Stimulated activated CD8-positive, alpha-beta memory T cell treated with anti-CD3 and anti-CD28 coated beads, Interleukin-12 subunit alpha, Interleukin-12 subunit beta, amount 100 ng/mL, for 24 hours (primary cell): ENCODE data around the gene SHROOM3.
"Not testable (repeated sequence)": the region's sequence is repeated elsewhere in the genome, so short reads cannot be mapped to it uniquely, and the experiment has no call there.

Experiments used
- DNase-seq: peaks from one replicate; pipeline ENCODE4 v3.0.0-alpha.2; 2020; ENCODE audit errors: extremely low read depth

SHROOM3 gene

DNA sequence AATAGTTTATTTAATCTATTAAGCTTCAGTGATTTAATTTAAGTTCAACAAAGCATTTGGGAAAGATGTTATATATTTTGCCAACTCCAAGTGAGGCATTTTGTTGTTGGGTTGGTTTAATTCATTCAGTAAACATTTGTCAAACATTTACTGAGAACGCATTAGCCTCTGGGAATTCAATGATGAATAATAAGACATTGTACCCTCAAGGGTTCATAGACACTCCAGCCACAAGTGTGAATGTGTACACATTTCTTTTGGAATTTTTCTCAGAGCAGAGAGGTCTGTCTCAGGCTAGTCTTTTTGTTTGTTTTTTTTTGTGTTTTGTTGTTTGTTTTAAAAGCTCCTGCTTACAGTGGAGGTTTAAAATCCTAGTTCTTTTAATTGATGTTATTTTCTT lies 259.0 kb downstream of the SHROOM3 start:
- no peak for DNase-seq

GRCh38 chr4:76696109-76696508 lies 261.1 kb downstream of the SHROOM3 start:
- no peak for DNase-seq

DNA sequence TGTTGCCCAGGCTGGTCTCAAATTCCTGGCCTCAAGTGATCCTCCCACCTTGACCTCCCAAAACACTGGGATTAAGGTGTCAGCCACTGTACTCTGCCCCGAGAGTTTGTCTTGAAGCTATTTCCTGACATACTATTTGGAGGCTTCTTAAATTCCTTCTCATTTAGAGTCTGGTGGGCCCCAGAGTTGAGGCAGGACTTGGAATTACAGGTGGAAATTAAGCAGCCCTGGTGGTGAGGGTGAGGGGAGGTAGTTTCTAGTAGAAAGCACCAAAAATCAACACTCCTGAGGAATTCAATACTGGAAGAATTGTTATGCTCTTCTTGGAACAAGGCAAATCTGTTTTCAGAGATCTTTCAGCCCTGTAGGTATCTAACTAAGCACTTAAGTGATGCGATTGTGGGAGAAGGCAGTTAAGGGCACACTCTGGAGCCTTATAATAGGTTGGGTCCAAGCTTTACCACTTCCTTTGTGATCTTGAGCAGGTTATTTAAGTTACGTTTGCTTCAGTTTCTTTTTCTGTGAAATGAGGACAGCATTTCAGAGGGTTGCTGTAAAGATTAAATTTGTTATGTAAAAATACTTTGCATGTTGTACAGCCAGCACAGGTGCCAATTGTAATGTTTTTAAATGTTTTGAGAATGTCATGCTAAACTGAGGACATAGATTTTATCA lies 262.2 kb downstream of the SHROOM3 start:
- no peak for DNase-seq

DNA sequence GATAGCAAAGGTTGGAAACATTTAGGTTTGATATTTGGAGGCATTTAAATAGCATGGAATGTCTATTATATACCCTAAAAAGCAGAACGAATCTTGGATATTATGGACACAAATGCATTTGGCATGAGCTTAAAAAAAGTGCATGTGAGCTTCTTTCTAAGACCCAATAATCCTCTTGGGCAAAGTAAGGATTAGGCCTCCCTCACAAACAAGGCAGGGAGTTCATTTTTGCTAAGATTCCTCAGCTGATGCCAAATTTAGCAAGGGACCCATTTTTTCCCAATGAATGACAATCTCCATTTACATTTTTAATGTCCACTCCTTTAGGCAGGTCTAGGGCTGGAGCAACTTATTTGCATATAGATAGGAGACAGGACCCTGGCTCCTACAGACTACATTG lies 263.1 kb downstream of the SHROOM3 start:
- no peak for DNase-seq

DNA sequence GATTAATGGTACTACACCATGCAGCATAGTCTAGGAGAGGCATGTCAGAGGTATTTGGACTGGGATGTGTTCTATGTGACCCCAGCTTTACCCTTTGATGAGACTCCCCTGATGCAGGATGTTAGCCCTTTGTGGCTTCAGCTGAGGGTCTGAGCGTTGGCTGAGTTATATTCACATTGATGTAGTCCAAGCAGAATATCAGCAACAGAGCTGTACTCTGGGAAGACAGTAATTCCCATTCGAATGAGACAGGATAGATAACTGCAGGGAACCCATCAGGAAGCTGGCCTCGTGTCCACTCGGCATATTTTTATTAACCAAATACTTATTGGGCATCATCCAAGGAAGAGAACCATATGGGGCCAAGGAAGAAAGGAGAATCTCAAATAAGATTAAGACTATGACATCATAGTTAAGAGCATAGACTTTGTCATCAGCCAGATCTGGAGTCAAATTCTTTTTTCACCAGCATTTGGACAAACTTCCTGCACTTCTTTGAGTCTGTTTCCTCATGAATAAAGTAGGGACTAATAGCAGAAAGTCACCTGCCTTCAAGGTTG lies 264.8 kb downstream of the SHROOM3 start:
- no peak for DNase-seq

DNA sequence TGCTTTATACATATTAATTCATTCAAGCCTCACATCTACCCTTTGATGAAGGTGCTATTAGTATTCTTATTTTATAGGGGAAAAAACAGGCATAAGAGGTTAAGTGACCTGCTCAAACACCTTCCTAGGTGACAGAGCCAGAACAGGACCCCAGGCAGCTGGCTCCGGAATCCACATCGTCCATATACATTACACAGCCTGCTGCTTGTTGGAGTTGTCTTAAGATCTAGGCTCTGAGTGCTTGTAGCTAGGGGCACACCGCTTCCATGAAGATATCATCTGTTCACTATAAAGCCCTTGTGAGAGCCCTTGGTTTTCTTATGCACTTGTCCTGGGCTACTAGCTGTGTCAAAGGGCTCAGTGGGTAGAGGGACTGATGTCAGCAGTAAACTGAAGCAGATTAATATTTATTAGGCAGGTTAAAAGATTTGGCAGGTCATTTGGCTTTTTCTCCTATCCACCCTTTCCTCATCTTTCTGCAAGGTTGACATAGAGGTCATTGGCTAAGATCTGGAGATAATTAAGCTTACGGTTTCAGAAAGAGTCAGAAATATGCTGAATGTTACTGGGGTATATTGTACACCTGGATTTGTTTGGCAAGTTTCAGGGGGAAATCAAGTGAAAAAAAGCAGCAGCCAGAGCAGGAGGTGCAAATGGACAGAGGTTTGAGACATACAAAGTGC lies 267.6 kb downstream of the SHROOM3 start:
- DNase-seq = no peak

GRCh38 chr4:76703123-76703490 lies 268.1 kb downstream of the SHROOM3 start:
- DNase-seq = no peak

DNA sequence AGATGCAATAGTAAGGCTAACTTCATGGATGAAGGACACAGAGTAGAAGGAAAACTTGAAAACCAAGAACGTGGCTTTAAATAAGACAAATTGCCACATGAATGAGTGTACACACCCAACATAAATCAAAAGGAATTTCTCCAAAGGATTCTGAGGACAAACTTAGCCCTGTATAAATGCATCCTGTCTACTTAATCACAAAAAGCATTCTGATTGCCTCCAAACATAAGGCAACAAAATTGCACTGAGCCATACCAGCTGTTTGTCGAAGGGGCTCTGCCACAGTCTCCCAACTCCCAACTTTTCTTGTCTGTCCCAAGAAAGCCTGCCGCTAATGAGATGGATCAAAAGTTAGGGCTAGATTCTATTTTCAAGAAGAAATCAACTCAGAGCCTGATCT lies 268.6 kb downstream of the SHROOM3 start:
- DNase-seq = no peak

- no peak for DNase-seq
These were observed 269.3 kb downstream of the SHROOM3 start for GRCh38 chr4:76704133-76704881.

DNA sequence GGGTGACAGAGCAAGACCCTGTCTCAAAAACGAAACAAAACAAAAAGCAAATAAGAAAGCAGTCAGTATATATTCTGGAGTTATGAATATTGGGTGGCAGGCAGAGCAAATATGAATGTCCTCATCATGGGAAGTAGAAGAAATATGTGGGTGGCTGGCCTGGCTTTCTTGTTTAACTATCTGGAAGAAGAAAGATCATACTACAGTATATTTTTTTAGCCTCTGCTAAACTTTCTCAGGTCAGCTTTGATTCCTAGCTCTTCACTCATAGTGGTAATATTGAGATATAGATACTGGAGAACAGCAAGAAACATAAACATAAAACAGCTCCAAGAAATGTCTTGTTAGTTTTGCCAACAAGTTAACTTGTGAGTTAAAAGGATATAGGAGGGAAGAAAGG lies 270.4 kb downstream of the SHROOM3 start:
- no peak for DNase-seq

- no peak for DNase-seq
These were observed 271.6 kb downstream of the SHROOM3 start for GRCh38 chr4:76706581-76706980.

- no peak for DNase-seq
These were observed 274.1 kb downstream of the SHROOM3 start for GRCh38 chr4:76708971-76709771.

GRCh38 chr4:76709772-76710090 lies 274.7 kb downstream of the SHROOM3 start:
- DNase-seq = no peak

DNA sequence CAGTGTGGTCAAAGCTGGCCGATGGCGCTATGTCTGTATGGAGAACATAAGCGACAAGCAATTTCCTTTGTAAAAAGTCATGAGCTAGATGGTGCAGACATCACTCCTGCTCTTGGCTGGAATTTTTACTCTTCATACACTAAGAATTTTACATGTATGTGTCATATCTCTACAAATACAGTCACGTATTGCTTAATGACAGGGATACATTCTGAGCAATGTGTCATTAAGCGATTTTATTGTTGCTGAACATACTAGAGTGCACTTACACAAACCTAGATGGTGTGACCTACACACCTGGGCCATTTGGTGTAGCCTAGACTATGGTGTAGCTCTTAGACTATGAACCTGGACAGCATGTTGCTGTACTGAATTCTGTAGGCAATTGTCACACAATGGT lies 277.5 kb downstream of the SHROOM3 start:
- no peak for DNase-seq

DNA sequence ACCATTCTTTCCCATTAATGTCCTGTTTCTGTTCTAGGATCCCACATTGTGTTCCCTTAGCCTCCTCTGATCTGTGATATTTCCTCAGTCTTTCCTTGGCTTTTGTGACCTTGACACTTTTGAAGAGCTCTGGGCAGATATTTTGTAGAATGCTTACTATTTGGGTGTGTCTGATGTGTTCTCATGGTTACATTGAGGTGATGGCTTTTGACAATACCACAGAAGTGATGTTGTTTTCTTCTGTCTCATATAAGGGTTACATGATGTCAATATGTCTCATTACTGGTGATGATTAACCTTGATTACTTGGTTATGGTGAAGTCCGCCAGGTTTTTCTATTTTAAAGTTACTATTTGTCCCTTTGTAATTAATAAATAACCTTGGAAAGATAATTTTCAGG lies 279.2 kb downstream of the SHROOM3 start:
- DNase-seq = no peak

DNA sequence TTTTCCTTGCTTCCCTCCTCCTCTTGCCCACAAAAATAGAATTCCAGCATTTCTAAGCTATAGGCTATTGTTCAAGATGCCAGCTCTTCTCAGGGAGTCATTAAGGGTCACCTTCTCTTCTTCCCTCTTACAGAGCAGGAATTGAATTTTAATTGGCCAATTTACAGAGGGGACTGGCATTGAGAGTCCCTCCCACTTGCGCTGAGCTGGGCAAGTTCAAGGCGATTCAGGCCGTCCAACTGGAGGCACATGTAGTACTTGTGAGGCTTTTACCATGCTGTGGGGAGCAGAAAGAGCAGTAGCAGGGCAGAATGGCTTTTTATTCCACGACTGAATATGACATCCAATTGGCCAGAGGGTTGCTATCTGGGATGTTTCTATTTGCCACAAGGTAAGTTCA lies 281.0 kb downstream of the SHROOM3 start:
- DNase-seq = no peak

DNA sequence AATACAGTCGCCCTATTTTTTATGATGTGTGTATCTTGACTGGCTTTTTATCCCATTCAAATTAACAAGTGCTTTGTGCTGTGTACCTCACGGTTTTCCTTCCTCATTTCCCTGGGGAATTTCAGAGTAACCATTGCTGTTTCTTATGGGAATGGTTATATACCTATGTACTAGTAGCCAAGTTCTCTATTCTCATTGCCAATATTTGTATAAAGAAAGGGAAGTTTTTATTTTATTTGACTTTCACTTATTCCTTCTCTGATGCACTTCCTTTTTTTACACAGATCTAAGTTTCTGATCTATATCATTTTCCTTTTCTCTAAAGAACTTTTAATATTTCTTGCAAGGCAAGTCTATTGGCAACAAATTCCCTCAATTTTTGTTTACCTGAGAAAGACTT lies 281.6 kb downstream of the SHROOM3 start:
- DNase-seq = no peak

DNA sequence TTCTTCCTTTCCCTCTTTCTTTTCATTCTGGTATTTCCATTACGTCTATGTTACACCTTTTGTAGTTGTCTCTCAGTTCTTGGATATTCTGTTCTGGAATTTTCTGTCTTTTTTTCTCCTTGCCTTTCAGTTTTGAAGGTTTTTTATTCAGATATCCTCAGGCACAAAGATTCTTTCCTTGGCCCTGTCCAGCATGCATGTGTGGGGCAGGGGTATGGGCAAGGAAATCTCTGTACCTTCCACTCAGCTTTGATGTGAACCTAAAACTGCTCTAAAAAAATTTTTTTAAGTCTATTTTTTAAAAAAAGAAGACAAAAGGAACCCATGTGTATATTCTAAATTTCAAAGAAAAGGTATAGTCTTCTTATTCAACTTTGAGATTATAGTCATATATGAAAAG lies 282.4 kb downstream of the SHROOM3 start:
- DNase-seq = no peak

GRCh38 chr4:76718021-76718420 lies 283.0 kb downstream of the SHROOM3 start:
- no peak for DNase-seq

DNA sequence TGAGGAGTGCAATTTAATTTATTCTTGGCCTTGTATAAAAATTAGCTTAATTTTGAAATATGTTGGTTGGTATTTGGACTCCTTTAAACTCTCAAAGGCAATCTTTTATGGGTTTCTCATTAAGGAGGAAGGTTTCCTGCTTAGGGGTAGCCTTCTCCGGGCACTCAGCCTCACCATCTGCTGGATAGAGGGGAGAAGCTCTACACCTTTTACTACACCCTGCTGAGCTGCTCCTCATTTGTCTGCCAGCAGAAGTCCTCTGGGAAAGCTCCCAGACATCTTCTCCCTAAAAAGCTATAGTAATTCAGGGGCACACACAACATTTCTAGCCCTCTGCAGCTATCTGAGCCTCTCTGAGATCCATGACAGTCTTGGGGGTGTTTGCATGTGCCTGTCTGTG lies 283.8 kb downstream of the SHROOM3 start:
- no peak for DNase-seq

DNA sequence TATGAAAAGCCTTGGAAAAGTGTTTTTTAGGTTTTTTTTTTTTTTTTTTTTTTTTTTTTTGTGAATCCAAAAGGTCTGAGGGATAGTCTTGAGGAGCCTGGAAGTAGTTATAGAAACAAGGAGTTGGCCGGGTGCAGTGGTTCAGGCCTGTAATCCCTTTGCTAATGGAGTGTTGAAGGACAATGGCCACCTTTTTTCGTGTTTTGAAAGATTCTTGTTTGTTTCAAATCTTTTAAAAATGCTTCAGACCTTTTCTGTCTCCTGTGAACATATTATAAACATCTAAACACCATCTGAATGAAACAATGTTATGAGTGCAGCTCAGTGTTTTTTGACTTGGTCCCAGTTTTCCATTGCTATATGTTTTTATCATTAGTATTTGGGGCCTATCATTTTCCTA lies 285.1 kb downstream of the SHROOM3 start:
- DNase-seq = no peak

GRCh38 chr4:76722146-76722545 lies 287.1 kb downstream of the SHROOM3 start:
- DNase-seq = not testable (repeated sequence)
